Measurements from ENCODE around the gene TGFBRAP1. TPM values are rescaled to one million over a fixed set of nuclear protein-coding genes. Genes with fewer than 3 reads are reported as not detected.

Gene TGFBRAP1
- total and polyA plus RNA-seq, 4 donors, result 1.8 to 10.4 (median 6.8) TPM

DNA sequence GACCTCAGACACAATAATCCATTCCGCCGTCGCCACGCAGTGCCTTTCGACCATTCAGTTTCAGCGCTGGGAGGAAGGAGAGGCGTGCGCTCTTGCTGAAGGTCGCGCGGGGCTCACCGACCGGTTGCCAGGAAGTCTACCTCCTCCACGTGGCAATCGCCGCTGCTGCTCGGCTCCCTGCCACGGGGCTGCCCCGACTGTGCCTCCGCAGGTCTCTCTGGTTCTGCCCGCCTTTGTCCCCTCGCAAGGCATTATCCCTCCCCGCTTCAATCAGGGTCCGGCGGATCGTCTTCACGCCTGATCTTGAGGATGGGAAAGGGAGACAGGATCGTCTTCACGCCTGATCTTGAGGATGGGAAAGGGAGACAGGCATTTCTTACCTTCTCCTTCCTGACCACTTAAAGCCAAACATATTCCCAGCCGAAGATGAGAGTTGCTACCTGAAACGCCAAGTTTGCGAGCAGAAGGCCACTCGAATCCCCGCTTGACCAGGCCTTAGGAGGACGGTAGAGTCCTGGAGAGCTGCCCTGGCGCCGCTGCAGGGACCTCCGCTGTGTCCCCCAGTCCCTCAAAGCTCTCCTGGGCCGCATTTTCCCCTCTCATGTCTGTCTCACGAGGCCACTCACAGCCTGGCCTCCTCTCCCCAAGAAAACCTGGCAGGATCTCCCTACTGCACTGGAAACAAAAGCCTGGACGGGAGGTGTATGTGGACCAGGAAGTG is 92.3 kb downstream of the TGFBRAP1 start:
- H3K4me1 ChIP-seq (ENCODE audit: control insufficient read depth in 4 of 4, insufficient read depth in 4 of 4, low read length in 3 of 4), result no peaks in the 10 kb centered on the region
- no peak overlapping the region for H3K9ac ChIP-seq (ENCODE audit: low read depth in 1 of 2, low read length in 2 of 2)
- H3K27me3 ChIP-seq (ENCODE audit: control insufficient read depth in 4 of 4, insufficient read depth in 4 of 4, low read length in 3 of 4), result no peaks in the 10 kb centered on the region
- H3K36me3 ChIP-seq (ENCODE audit: control insufficient read depth in 4 of 4, insufficient read depth in 3 of 4, low read depth in 1 of 4, low read length in 3 of 4), result no peaks in the 10 kb centered on the region
- no peaks in the 10 kb centered on the region for H3K9me3 ChIP-seq (ENCODE audit: control insufficient read depth in 4 of 4, low read length in 3 of 4)
- H3K4me3 ChIP-seq (ENCODE audit: low read depth in 1 of 3, low read length in 3 of 3), result no peak overlapping the region
- no peak for DNase-seq (ENCODE audit: low spot score)
- no peak overlapping the region for H3K27ac ChIP-seq (ENCODE audit: low read depth in 1 of 2, low read length in 2 of 2)
- 55% methylated on average over 41 of the region's 41 CpGs for WGBS
- no peak for TF ChIP-seq GABPA (IDR thresholded peaks at IDR 0.05 in 1 of 2, conservative IDR thresholded peaks at IDR 0.05 in 1 of 2)
- TF ChIP-seq ATF3 (IDR thresholded peaks at IDR 0.05), result no peak
- no peak for TF ChIP-seq HNF4A (conservative IDR thresholded peaks at IDR 0.05)
- no peak for TF ChIP-seq SP1 (IDR thresholded peaks at IDR 0.05)
- TF ChIP-seq RAD21 (IDR thresholded peaks at IDR 0.05), result no peak
- TF ChIP-seq MAX (IDR thresholded peaks at IDR 0.05), result no peak
- TF ChIP-seq TAF1 (conservative IDR thresholded peaks at IDR 0.05), result no peak
- no peak for TF ChIP-seq FOXA2 (IDR thresholded peaks at IDR 0.05)
- TF ChIP-seq JUND (IDR thresholded peaks at IDR 0.05), result no peak
- TF ChIP-seq, protein P1, sequence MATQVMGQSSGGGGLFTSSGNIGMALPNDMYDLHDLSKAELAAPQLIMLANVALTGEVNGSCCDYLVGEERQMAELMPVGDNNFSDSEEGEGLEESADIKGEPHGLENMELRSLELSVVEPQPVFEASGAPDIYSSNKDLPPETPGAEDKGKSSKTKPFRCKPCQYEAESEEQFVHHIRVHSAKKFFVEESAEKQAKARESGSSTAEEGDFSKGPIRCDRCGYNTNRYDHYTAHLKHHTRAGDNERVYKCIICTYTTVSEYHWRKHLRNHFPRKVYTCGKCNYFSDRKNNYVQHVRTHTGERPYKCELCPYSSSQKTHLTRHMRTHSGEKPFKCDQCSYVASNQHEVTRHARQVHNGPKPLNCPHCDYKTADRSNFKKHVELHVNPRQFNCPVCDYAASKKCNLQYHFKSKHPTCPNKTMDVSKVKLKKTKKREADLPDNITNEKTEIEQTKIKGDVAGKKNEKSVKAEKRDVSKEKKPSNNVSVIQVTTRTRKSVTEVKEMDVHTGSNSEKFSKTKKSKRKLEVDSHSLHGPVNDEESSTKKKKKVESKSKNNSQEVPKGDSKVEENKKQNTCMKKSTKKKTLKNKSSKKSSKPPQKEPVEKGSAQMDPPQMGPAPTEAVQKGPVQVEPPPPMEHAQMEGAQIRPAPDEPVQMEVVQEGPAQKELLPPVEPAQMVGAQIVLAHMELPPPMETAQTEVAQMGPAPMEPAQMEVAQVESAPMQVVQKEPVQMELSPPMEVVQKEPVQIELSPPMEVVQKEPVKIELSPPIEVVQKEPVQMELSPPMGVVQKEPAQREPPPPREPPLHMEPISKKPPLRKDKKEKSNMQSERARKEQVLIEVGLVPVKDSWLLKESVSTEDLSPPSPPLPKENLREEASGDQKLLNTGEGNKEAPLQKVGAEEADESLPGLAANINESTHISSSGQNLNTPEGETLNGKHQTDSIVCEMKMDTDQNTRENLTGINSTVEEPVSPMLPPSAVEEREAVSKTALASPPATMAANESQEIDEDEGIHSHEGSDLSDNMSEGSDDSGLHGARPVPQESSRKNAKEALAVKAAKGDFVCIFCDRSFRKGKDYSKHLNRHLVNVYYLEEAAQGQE (IDR thresholded peaks at IDR 0.05), result no peak
- no peak for TF ChIP-seq FOXA1 (IDR thresholded peaks at IDR 0.05)
- TF ChIP-seq, protein P2, sequence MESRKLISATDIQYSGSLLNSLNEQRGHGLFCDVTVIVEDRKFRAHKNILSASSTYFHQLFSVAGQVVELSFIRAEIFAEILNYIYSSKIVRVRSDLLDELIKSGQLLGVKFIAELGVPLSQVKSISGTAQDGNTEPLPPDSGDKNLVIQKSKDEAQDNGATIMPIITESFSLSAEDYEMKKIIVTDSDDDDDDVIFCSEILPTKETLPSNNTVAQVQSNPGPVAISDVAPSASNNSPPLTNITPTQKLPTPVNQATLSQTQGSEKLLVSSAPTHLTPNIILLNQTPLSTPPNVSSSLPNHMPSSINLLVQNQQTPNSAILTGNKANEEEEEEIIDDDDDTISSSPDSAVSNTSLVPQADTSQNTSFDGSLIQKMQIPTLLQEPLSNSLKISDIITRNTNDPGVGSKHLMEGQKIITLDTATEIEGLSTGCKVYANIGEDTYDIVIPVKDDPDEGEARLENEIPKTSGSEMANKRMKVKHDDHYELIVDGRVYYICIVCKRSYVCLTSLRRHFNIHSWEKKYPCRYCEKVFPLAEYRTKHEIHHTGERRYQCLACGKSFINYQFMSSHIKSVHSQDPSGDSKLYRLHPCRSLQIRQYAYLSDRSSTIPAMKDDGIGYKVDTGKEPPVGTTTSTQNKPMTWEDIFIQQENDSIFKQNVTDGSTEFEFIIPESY (IDR thresholded peaks at IDR 0.05), result no peak
- no peak for TF ChIP-seq EGR1 (IDR thresholded peaks at IDR 0.05; ENCODE audit: low read depth in 2 of 2)
- no peak for TF ChIP-seq HNF4G (IDR thresholded peaks at IDR 0.05)
- TF ChIP-seq CTCF (IDR thresholded peaks at IDR 0.05; ENCODE audit: low read depth, low read length, missing input control), result no peak
- TF ChIP-seq NR2F2 (IDR thresholded peaks at IDR 0.05), result no peak
- TF ChIP-seq RXRA (IDR thresholded peaks at IDR 0.05), result no peak
- TF ChIP-seq YY1 (IDR thresholded peaks at IDR 0.05), result no peak

Data from liver (tissue), 9 donors.